Measurements from ENCODE around the gene KRT73. TPM values are rescaled to one million over a fixed set of nuclear protein-coding genes. Genes with fewer than 3 reads are reported as not detected.
A peak's percentile ranks its signal among the peaks of the same experiment; 100 is the strongest.

KRT73 gene
- total RNA-seq, 1 experiment from 2014 or later: not detected

DNA sequence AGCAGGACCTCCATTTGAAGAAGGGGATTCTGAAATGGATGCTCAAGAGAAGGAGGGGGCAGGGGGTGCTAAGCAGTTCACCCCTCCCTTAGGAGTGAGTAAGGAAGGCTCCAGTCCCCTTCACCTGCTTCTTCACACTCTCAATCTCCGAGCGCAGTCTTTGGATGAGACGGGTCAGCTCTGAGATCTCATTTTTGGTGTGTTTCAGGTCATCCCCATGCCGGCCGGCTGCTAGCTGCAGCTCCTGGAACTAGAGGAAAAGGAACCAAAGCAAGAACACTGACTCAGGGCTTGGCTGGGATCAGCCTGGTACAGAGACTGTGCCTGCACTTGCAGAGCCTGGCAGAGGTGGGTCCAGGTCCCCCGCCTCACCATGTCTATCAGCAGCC lies 7.3 kb downstream of the KRT73 start:
- Histone ChIP-seq H3K27ac (ENCODE audit: insufficient read length, low read depth, low read length) (no peak overlapping the region), H2AFZ (ENCODE audit: low read length) (no peak overlapping the region), H2BK5ac (ENCODE audit: insufficient read length, low read length) (no peak overlapping the region), H3T11ph (ENCODE audit: low read length) (no peak overlapping the region), H2AK5ac (ENCODE audit: insufficient read length, low read length) (no peak overlapping the region), H3K79me1 (ENCODE audit: insufficient read depth, low read depth, low read length, poor library complexity, severe bottlenecking) (no peaks in the 10 kb centered on the region), H2BK20ac (ENCODE audit: low read depth, low read length, poor library complexity, severe bottlenecking) (no peak overlapping the region), H2BK12ac (ENCODE audit: insufficient read length, low read depth, low read length) (no peak overlapping the region), H4K5ac (ENCODE audit: insufficient read length, low read depth, low read length) (no peak overlapping the region), H3K23ac (ENCODE audit: insufficient read length, low read depth, low read length) (no peak overlapping the region), H3K79me2 (ENCODE audit: insufficient read depth, low read length) (no peaks in the 10 kb centered on the region), H2BK15ac (ENCODE audit: low read depth, low read length) (no peak overlapping the region), H3K4me2 (ENCODE audit: insufficient read depth, insufficient read length, low read length) (no peak overlapping the region), H3K9me3 (ENCODE audit: control insufficient read depth, low read depth, low read length) (no peaks in the 10 kb centered on the region), H3K27me3 (ENCODE audit: insufficient read depth, low read length) (no peaks in the 10 kb centered on the region), H4K20me1 (ENCODE audit: control insufficient read depth, insufficient read depth, insufficient read length) (no peaks in the 10 kb centered on the region), H2BK120ac (ENCODE audit: low read depth, low read length, poor library complexity, severe bottlenecking) (no peak overlapping the region), H3K18ac (ENCODE audit: insufficient read length, low read depth, low read length) (no peak overlapping the region), H3K56ac (ENCODE audit: insufficient read length, low read depth, low read length) (no peak overlapping the region), H3K4me1 (ENCODE audit: insufficient read depth, low read length) (no peaks in the 10 kb centered on the region), H3K4ac (ENCODE audit: low read depth, low read length) (no peak overlapping the region), H3K14ac (ENCODE audit: insufficient read depth, low read length) (no peak overlapping the region), H4K91ac (ENCODE audit: insufficient read length, low read depth, low read length) (no peak overlapping the region), H4K8ac (replicated peaks; ENCODE audit: insufficient read length, low read depth, low read length) (no peak overlapping the region), H3K9ac (ENCODE audit: extremely low read depth, insufficient read length, low read length) (no peak overlapping the region), H3K23me2 (ENCODE audit: insufficient read length, low read depth, low read length, poor library complexity, severe bottlenecking) (no peaks in the 10 kb centered on the region)
- H3K4me3 Mint-ChIP-seq: no peak overlapping the region
- H3K4me1 Mint-ChIP-seq: peaks cover 0 to 4% of the 10 kb centered on the region in 2 experiments; a peak in 2 of 4 replicates
- TF ChIP-seq CTCF (conservative IDR thresholded peaks at IDR 0.05): no peak
- peaks cover 44% of the 10 kb centered on the region for H3K27me3 Mint-ChIP-seq (ENCODE audit: low read depth)
- no peaks in the 10 kb centered on the region for H3K36me3 Mint-ChIP-seq (ENCODE audit: insufficient read depth in 1 of 3, low read depth in 3 of 3)
- WGBS (ENCODE audit: extremely low coverage, insufficient read length, low lambda C conversion rate): no CpG with 5 or more reads among the region's 6 CpGs
- H3K27ac Mint-ChIP-seq: no peak overlapping the region
- DNase-seq: peak; percentile 16
- no peaks in the 10 kb centered on the region for H3K9me3 Mint-ChIP-seq
